K562 (cell line): ENCODE data around the gene LMOD1. TPM values are rescaled to one million over a fixed set of nuclear protein-coding genes. Genes with fewer than 3 reads are reported as not detected.

Source experiments
- CBFB ChIP-seq: sonication (generic); formaldehyde crosslinking; IDR thresholded peaks from 2 replicates; pipeline ENCODE4 v1.4.0; 2020; ENCODE audit warnings: mild to moderate bottlenecking, missing genetic modification reagents
- CBX1 ChIP-seq: sonication (generic); IDR thresholded peaks from 2 replicates; pipeline ENCODE4 v1.6.1; 2016; ENCODE audit warnings: antibody characterized with exemption, low read depth, mild to moderate bottlenecking
- CHD4 ChIP-seq: fragments of 200-600 bp; sonication (generic); IDR thresholded peaks from 3 replicates; pipeline ENCODE4 v1.6.1; 2012; ENCODE audit warnings: low read depth, mild to moderate bottlenecking, mixed read lengths, low read length, inconsistent platforms; ENCODE audit not compliant: insufficient read depth, insufficient replicate concordance, poor library complexity, severe bottlenecking
- LEF1 ChIP-seq: fragments of 450-650 bp; IDR thresholded peaks from 2 replicates; pipeline ENCODE4 v1.6.1; 2016; ENCODE audit warnings: mild to moderate bottlenecking
- MAFK ChIP-seq: IDR thresholded peaks from 2 replicates; pipeline ENCODE4 v1.6.1; 2011; ENCODE audit warnings: low read length, improper control_type of control experiment
- PTBP1 ChIP-seq: fragments of 200-400 bp; formaldehyde crosslinking; IDR thresholded peaks from 2 replicates; pipeline ENCODE4 v1.6.1; 2017; ENCODE audit warnings: low read depth, low read length
- RBM14 ChIP-seq: fragments of 200-400 bp; formaldehyde crosslinking; IDR thresholded peaks from 2 replicates; pipeline ENCODE4 v1.6.1; 2018; ENCODE audit warnings: low read depth, mild to moderate bottlenecking, low read length, moderate library complexity, borderline replicate concordance; ENCODE audit not compliant: insufficient read depth
- SMARCA5 ChIP-seq: fragments of 450-650 bp; IDR thresholded peaks from 2 replicates; pipeline ENCODE4 v1.6.1; 2016
- SRSF1 ChIP-seq: fragments of 200-400 bp; formaldehyde crosslinking; IDR thresholded peaks from 2 replicates; pipeline ENCODE4 v1.6.1; 2017; ENCODE audit warnings: mild to moderate bottlenecking, low read depth, low read length, moderate library complexity
- XRCC5 ChIP-seq: fragments of 200-400 bp; formaldehyde crosslinking; IDR thresholded peaks from 2 replicates; pipeline ENCODE4 v1.6.1; 2017; ENCODE audit warnings: low read depth, mild to moderate bottlenecking, low read length
- ZFP36 ChIP-seq: fragments of 150-350 bp; IDR thresholded peaks from 2 replicates; pipeline ENCODE4 v1.6.1; 2018; ENCODE audit warnings: low read length, low read depth; ENCODE audit not compliant: partially characterized antibody
- ZNF436 ChIP-seq: fragments of 250-450, 450-650 bp; sonication (Bioruptor Pico); formaldehyde crosslinking; IDR thresholded peaks from 2 replicates; pipeline ENCODE4 v1.7.0; 2020; ENCODE audit warnings: mild to moderate bottlenecking
- polyA plus RNA-seq, 8 experiments: library from polyadenylated mRNA; depleted of rRNA in 4 of 8; stranded (reverse) in 5 of 8; unstranded in 3 of 8; fragments of >200 nt; fragmentation: Nextera tagmentation in 2 of 8; fragmentation: Illumina TruSeq in 1 of 8; extraction: Ambion mirVana in 2 of 8; extraction: Trizol in 1 of 8; gene quantifications; 2 replicates each; pipeline versions ENCODE4 v1.2.1 to v1.2.3, GENCODE V29; 2011 to 2014; ENCODE audit warnings: inconsistent platforms in 1 of 8, missing spikeins in 1 of 8
- total RNA-seq, 7 experiments: library from RNA; depleted of rRNA in 6 of 7; stranded (reverse); fragments of >200 nt in 6 of 7; fragmentation: Illumina TruSeq in 2 of 7; extraction: Trizol in 2 of 7; gene quantifications; 2 replicates each; pipeline versions ENCODE4 v1.2.1 to v1.2.3, GENCODE V29; 2011 to 2021; ENCODE audit warnings: low replicate concordance in 1 of 7
- TF ChIP-seq, protein P1 (sequence below): IDR thresholded peaks from 3 replicates; pipeline ENCODE4 v1.6.1; 2011; ENCODE audit warnings: borderline replicate concordance, mild to moderate bottlenecking, moderate library complexity; ENCODE audit not compliant: insufficient read length; ENCODE audit errors: extremely low read depth

LMOD1 gene
- total and polyA plus RNA-seq, 9 of the 15 experiments (the other 6 are each of a cell fraction or from before 2014, with no cell fraction given), result 0.03 to 0.54 (median 0.38) TPM; not detected in 1

DNA sequence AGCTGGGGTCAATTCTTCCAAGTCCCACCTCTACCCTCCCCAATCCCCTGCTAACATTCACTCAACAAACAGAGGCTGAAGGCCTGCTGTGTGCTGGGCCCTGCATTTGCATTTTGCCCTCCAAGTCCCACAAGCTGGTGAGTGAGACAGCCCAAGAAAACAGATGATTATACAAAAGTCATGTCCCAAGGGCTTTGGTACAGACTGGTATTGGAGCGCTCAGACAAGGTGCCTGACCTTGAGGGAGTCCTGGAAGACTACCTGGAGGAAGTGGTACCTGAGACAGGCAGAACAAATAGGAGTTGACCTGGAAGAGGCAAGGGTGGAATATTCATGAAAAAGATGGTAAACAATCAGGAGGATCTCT is 4.2 kb downstream of the LMOD1 start (continued):
- TF ChIP-seq LEF1, result no peak
- TF ChIP-seq, protein P1, sequence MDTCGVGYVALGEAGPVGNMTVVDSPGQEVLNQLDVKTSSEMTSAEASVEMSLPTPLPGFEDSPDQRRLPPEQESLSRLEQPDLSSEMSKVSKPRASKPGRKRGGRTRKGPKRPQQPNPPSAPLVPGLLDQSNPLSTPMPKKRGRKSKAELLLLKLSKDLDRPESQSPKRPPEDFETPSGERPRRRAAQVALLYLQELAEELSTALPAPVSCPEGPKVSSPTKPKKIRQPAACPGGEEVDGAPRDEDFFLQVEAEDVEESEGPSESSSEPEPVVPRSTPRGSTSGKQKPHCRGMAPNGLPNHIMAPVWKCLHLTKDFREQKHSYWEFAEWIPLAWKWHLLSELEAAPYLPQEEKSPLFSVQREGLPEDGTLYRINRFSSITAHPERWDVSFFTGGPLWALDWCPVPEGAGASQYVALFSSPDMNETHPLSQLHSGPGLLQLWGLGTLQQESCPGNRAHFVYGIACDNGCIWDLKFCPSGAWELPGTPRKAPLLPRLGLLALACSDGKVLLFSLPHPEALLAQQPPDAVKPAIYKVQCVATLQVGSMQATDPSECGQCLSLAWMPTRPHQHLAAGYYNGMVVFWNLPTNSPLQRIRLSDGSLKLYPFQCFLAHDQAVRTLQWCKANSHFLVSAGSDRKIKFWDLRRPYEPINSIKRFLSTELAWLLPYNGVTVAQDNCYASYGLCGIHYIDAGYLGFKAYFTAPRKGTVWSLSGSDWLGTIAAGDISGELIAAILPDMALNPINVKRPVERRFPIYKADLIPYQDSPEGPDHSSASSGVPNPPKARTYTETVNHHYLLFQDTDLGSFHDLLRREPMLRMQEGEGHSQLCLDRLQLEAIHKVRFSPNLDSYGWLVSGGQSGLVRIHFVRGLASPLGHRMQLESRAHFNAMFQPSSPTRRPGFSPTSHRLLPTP, result peak; percentile 66
- TF ChIP-seq CBX1, result peak; percentile 67; the same call in 1 of the 2 replicates
- TF ChIP-seq MAFK, result no peak
- peak; percentile 27; the same call in 1 of the 2 replicates for TF ChIP-seq XRCC5
- TF ChIP-seq SRSF1, result no peak
- 0 out of 2 replicates have a peak, but pooled peaks have one; percentile 47 for TF ChIP-seq CBFB (CRISPR knock-in tag)
- TF ChIP-seq RBM14, result no peak
- TF ChIP-seq SMARCA5, result peak; percentile 94
- peak; percentile 100 for TF ChIP-seq ZFP36
- peak; percentile 92 for TF ChIP-seq ZNF436
- TF ChIP-seq CHD4, result peak; percentile 75
- peak; percentile 92; the same call in 1 of the 2 replicates for TF ChIP-seq PTBP1
